DMS153 (cell line): ENCODE measurements around the gene PGLYRP1.

Source experiments
- DNase-seq: peaks from one replicate; lab custom pipeline; 2025; lab: John Stamatoyannopoulos, UW

The PGLYRP1 gene

DNA sequence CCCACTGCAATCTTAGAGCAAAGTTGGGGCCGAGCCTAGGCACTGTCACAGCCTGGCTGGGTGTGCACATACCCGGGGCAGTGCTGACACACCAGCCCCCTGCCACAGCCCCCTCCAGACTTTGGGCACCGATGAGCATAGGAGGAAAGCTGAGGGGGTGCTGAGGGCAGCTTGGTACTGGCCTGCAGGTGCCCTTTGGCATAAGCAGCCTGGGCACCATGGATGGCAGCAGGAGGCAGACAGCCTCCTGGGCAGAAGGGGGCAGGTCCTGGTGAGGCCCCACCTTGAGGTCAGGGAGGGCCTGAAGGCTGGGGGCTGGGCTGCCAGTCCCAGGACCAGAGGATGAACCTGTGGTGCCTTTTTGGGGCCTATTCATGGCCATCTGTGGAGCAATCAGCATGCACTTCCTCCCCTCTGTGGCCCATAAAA lies 9.8 kb upstream of the PGLYRP1 start:
- no peak for DNase-seq

DNA sequence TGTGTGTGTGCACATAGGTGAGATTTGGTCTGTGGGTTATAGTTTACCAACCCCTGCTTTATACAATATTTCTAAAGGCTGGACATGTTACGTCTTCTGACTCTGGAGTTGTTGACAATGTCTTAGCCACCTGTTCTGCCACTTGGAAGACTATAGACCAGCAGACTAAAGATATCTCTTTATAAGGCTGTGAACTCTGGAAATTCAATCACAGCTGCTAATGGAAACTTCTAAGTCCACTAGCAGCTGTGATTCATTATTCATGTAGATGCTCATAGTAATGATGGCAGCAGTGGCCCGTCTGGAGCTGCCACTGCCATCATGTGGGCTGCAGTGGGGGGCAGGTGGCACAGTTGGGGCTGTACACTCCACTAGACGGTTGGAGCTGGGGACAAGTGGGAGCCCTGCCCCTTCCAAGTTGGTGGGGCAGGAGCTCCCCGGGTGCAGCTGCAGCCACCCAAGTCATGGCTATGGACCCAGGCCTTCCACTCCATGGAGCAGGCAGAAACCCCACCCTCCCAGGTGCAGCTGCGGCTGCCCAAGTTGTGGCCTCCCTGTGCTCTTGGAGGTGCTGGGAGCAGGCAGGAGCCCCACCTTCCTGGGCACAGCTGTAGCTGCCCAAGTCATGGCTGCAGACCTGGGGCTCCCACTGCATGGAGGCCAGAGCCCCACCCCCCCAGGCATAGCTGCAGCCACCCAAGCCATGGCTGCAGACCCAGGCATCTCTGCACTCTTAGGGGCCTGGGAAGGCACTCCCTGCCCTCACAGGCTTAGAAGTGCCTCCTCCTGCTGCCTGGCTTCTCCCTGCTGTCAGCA lies 9.1 kb upstream of the PGLYRP1 start:
- no peak for DNase-seq

DNA sequence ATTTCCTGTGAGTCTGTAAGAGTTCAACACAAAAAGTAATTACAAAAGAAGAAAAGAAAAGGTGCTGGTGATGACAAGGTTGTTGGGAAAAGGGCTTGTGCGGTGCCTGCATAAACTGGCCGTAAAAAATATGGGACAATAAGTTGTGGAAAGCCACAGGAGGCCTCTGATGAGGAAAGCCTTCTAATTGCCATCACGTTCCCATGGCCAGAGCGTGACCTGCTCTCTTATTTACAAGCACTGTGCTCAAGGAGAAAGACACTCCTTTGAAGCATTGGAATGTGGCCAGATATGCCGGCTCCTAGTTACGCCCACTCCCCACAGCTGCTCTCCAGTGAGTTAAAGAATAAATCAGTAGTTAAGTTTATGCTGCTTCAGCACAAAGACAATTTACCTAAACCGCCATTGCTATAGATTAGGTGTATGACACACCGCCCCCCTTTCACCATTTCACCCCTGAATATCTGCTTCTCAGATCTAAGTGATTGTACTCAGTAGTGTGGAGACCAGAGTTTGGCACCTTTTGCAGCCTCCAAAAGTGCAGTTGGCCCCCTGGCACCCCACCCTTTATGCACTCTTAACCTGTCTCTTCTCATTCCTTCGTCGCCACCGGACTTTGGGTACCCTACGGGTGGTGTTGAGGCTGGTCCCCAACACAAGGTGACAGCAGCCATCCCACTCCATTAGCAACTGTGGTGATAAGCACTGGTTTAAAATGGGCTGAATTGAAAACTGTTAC lies 8.1 kb upstream of the PGLYRP1 start:
- DNase-seq, result no peak

DNA sequence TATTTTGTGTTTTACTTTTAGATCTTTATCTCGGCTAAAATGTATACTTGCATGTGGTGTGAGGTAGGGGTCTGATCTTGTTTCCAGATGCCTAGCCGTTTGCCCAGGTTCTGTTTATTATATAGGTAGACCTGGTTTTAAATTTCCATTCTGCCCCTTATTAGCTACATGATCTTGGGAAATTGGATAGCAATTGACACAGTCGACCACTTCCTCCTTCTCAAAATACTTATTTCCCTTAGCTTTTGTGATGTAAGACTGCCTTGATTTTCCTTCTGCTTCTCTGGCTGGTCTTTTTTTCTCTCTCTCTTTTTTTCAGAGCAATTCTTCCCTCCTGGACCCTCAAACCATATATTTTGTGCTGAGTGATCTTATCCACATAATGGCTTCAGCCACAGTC lies 3.0 kb upstream of the PGLYRP1 start:
- no peak for DNase-seq

DNA sequence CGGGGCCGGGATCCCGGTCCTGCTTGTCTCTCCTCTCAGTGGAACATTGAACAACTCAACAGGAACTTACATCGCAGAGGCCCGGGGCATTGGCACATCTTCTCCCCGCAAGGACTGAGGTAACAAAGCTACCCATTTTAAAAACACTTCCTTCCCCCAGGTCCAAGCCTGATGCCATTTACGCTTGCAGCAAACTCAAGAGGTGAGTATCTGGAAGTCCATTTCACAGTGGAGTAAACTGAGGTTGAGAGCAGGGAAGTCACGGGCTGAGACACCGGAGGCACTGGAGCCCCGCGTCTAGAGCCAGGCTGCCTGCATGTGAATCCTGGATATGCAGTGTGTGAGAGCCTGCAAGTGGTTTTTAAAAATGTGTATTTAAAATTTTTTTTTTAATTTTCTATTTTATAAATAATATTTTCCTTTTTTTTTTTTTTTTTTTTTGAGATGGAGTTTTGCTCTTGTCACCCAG lies 492 bp upstream of the PGLYRP1 start:
- no peak for DNase-seq

DNA sequence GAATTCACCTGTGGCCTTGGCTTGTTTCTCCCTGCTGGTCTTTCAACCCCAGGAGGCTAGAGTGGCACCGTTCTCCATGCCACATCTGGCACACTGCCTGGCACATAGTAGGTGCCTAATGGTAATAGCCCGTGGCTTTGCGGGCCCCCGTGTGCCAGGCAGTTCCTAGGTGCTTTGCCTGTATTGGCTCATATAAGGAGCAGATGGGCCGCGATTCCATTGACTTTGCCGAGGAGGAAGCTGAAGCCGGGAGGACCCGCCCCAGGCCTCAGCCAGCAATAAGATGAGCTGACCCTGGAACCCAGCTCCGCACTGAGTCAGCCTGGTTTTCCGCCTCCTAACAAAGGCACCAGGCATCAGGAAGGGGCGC lies 807 bp downstream of the PGLYRP1 start:
- DNase-seq, result no peak

DNA sequence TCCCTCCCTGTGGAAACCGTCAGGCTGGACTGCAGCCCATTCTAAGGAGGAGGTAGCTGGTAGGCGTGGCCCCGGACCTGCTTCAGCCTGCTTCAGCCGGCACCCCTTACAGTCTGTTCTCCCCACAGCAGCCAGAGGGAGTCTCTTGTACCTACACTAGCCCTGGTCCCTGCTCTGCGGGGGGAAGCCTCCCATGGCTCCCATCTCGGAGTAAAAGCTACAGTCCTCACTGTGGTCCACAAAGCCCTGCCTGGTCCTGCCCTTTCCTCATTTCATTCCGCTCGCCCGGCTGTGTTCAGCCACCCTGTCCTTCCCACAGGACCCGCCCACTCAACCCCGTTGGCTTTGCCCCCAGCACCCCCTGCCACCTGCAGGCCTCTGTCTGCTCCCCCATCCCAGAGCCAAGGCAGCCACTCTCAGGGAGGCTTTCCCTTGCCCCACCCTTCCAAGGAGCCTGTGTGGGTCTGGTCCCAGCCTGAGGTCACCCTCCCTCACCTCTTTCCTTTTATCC lies 1.3 kb downstream of the PGLYRP1 start:
- no peak for DNase-seq

DNA sequence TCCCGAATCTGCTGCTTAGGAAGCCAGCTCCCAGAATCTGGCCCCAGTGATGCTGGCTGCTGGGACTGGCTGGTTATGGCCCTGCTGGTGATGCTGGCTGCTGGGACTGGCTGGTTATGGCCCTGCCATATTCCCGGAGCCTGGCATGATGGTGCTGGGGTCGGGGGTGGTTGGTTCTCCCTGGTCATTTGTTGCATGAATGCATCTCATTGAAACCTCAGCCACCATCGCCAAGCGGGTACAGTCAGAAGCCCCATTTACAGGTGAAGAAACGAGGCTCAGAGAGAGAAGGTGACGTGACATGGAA lies 2.1 kb downstream of the PGLYRP1 start:
- DNase-seq, result no peak

DNA sequence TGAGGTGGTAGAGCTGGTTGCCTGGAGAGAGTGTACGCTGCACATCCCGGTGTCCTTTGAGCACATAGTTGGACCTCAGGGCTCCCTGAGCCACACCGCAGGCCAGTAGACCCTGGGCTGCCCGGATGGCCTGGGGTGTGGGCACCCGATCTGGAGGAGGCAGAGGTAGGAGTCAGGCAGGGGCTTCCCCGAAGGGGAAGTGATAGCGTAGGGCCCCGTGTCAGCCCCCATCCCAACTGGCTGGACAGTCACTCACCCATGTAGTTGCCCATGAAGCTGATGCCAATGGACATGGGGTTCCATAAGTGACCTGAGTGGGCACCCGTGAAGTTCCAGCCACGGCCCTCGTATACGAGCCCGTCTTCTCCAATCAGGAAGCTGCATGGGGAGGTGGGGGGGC lies 3.6 kb downstream of the PGLYRP1 start:
- DNase-seq, result no peak

DNA sequence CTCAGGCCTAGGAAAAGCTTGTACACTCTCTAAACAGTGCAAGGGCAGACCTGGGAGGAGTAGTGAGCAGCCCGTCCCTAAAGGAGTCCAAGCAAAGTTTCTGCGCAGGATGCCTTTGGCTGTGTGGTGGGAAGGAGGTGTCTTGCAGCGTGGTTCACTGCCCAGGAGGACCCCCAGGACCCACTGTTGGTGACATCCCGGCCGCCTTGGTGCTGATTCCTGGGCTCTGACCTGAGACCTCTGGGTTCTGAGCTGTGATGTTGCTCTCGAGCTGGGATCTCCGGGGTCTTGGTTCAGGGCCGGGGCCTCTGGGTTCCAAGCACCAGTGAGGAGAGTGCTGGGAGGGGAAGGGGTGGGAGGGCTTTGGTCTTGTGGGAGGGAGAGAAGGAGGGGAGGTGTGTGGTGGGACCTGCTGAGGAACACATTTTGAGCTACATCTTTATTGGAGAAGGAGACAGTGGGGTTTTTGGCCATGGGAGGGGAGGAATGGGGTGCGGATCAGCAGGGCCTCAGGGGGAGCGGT lies 4.1 kb downstream of the PGLYRP1 start:
- DNase-seq, result no peak

DNA sequence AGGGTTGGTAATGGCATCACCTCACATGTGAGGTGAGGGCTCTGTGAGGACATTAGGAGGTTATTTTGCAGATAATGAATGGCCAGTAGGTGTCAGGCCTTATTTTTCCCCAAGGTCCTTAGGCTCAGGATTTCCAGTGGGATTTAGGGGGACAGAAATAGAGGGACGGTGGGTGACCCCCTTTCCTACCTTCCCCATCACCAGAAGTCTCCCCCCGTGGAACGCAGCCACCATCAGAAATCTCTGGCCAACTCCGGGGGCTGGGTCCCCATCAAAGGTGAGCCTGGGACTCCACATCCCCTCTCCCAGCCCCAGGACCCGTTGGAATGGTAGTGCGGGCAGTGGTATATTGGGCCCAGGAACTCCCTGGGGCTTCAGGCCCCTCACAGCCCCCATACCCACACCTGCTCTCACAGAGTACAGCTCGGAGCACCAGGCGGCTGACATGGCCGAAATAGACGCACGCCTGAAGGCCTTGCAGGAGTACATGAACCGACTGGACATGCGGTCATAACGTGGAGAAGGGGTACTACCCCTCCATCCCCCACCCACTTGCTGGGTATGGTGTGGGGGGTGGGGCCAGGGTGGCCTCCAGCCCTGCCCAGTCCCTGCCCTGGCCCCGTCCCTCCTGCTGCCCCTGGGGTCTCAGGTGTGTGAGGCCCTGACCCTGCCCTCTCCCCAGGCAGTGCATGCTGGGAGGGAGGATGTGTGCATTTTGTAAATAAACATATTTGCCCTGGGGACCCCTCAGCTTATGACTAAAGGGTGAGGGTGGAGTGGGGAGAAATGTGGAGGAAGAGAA lies 4.8 kb downstream of the PGLYRP1 start:
- no peak for DNase-seq

DNA sequence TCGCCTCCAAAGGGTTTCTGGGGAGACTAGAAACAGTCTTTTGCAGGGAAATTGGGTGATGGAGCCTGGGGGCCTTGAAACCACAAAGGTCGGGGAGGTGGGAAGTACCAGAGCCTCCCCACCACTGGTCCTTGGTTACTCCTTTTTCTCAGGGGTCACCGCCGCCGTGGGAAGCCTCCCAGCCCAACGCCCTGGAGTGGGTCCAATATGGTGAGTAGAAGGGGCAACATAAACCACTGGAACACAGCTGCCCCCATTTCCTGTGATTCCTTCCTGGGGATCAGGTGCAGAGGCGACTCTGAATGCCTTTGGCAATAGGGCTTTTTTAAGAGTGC lies 5.8 kb downstream of the PGLYRP1 start:
- DNase-seq, result no peak

DNA sequence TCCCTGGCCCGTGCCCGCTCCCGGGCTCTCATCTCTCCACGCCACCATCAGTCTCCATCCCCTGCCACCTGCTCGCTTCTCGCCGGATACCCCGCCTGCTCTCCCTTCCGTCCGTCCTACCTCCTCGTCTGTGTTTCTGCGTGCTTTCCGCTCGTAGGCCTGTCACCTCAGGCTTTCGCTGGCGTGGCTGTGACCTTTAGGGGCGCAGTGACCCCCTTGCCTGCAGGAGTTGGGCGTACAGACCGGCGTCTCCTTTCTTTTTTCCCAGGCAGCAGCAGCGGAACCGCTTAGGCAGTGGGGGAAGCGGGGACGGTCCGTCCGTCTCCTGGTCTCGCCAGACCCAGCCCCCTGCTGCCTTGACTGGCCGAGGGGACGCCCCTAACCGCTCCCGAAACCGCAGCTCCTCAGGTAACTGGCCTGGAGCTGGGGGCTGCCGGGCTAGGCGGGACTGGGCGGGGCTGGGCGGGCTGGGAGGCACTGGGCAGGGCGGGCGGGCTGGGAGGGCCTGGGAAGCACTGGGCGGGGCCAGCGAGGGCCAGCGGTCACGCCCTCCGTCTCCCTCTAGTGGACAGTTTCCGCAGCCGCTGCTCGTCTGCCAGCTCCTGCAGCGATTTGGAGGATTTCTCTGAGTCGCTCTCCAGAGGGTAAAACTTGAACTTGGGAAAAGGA lies 6.3 kb downstream of the PGLYRP1 start:
- DNase-seq, result peak; percentile 43

DNA sequence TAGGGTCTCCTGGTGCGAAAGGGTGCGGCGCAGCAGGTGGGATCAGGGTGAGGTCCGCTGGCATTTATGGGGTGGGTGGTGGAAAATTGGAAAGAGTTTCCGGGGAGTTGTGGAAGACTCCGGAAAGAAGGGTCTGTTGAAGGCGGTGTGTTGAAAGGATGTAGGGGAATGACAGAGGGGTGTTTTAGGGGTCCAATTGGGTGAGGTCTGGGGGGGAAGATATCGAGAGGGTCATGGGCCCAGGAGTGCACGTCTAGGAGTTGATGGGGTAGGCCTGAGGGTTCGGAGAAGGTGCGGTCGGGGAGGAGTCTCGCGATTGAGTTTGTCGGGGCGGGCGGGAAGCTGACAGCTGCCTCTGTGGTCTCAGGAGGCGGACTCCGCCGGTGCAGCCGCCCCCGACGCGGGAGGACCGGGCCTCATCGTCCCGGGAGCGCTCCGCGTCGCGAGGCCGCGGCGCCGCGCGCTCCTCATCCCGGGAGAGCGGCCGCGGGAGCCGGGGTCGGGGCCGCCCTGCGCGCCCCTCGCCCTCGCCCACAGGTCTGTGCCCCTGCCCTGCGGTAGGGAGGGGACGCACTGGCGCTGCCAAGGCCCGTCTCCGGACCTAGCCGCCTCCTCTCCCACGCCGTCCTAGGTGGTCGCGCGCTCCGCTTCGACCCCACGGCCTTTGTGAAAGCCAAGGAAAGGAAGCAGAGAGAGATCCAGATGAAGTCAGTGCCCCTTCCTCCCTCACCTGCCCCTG lies 7.0 kb downstream of the PGLYRP1 start:
- no peak for DNase-seq

DNA sequence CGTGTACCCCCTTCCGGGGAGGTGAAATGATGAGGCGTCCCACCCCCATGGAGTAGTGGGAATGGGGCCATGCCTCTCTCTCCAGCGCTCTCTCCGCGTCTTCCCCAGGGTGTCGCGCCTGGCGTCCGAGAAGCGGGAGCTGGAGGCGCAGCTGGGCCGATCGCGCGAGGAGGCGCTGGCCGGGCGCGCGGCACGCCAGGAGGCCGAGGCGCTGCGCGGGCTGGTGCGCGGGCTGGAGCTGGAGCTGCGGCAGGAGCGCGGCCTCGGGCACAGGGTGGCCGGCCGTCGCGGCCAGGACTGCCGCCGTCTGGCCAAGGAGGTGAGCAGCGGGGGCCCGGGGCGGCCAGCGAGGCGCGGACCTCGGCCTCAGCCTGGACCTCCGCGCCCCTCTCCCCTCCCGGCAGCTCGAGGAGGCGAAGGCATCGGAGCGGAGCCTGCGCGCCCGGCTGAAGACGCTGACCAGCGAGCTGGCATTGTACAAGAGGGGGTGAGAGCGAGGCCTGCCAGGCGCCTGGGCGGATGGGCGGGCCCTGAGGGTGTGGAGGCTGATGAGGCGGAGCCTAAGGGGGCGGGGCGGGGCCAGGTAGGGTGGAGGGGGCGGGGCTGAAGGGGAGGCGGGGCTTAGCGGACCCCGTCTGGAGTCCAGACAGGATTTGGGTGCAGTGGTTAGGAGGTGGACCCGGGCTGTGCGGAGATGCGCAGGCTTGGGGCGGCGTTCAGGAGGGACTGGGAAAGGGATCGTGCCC lies 7.7 kb downstream of the PGLYRP1 start:
- peak; percentile 59 for DNase-seq

DNA sequence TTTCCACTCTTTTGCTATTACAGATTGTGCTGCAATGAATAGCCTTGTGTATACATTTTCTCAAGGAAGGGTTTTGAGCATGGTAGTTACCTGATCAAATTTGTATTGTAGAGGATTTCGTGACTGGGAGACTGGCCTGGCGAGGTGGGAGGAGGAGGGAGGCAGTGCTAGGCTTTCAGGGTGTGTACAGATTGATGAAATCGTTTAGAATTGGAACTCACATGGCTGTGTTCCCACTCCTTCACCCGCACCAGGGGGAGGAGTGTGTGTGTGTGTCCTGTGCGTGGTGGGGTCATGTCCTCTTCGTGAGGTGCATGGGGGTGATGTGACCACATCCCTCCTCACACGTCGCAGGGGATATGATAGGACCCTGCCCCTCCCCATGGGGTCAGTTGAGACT lies 8.3 kb downstream of the PGLYRP1 start:
- no peak for DNase-seq

DNA sequence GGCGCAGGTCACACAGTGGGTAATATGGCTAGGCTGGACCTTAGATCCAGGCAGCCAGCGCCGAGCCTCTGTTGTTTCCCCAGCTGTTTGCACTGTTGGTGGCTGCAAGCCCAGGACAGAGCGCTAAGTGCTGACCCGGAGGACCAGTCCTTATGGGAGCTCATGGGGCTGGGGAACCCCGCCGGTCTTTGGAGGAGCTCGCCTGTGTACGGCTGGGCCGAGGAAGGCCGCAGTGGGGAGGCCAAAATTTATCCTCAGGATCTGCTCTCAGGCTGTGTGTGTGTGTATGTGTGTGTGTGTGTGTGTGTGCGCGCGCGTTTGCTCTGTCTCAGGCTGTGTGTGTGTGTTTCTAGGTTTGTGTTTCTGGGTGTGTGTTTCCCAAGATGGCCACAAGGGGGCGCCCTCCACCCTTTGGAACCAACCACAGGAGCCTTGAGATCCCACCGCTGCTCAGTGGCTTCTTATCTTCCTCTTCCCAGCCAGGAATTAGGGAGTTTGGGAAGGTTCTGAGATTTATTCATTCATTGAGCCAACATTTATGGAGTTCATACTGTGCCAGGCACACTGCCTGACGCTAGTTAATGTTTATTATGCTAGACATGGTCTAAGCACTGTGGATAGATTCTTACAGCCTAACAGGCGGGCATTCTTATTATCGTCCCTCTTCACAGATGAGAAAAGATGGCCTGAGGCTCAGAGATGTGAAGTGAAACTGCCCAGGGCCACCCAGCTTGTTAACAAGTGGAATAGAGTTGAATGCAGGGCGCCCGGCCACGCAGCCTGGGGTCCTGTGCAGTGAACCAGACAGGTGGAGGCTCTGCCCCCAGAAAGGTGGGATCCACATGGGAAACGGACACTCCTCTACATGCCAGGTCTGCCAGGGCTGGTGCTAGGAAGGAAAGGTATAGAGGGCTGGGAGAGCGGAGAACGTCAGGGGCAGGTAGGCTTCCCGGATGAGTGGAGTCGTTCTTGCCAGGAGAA lies 13.0 kb downstream of the PGLYRP1 start:
- no peak for DNase-seq

DNA sequence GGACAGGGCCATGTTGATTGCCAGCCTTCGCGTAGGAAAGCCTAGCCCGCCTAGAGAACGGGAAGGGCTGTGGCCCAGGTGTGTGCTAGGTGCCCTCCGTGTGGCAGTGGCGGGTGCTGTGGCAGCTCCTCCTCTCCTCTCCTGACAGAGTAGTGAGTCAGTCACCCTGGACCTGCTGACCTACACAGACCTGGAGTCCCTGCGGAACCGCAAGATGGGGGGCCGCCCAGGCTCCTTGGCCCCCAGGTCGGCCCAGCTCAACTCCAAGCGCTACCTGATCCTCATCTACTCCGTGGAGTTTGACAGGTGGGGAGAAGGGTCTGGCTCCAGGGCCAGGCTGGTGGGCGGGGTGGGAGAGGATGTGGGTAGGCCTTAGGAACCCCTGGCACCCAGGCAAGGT lies 16.4 kb downstream of the PGLYRP1 start:
- DNase-seq, result no peak

DNA sequence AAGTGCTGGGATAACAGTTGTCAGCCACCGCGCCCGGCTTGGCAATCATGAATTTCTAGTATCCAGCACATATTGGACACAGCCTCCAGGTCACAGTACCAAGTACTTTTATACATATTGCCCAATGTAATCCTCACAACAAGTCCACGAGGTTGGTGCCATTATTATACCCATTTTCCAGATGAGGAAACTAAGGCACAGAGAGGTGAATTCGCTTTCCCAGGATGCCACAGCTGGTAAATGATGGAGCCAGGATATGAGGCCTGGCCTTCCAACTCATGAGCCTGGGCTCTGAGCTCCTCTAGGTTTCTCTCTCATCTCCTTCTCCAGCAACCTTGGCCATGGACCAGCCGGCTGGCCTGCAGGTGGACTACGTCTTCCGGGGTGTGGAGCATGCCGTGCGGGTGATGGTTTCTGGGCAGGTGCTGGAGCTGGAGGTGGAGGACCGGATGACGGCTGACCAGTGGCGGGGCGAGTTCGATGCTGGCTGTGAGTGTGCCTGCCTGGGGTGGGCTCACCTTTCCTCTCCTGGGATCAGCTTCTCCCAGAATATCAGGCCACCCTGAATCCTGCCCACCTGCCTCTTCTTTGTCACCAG lies 20.1 kb downstream of the PGLYRP1 start:
- DNase-seq, result no peak
